ENCODE data around the gene ETV7.

ETV7 gene

GRCh38 chr6:36345681-36346466 is 41.6 kb downstream of the ETV7 start:
- H3K27ac ChIP-seq (ENCODE audit: low read length, poor library complexity, severe bottlenecking): no peak overlapping the region
- DNase-seq: no peak
- no peak overlapping the region for H2BK12ac ChIP-seq (ENCODE audit: low read length in 2 of 2)
- H2AK5ac ChIP-seq (ENCODE audit: low read length, severe bottlenecking): no peak overlapping the region
- H3K4me1 ChIP-seq (ENCODE audit: control insufficient read depth, insufficient read depth, low read depth, low read length): peaks cover 4% of the 10 kb centered on the region
- no peak overlapping the region for H3K23ac ChIP-seq (ENCODE audit: low read length in 2 of 2)
- H3K18ac ChIP-seq (ENCODE audit: low read depth in 1 of 2, low read length in 2 of 2): no peak overlapping the region
- H3K79me1 ChIP-seq (replicated peaks; ENCODE audit: low read length, poor library complexity, severe bottlenecking): no peaks in the 10 kb centered on the region
- WGBS: 82% methylated on average over 13 of the region's 13 CpGs
- H4K91ac ChIP-seq (ENCODE audit: low read length): no peak overlapping the region
- no peak overlapping the region for H2BK120ac ChIP-seq (ENCODE audit: low read depth, low read length)
- no peak overlapping the region for H3K4me2 ChIP-seq (ENCODE audit: low read length, poor library complexity, severe bottlenecking)
- H3K14ac ChIP-seq (ENCODE audit: low read length in 2 of 2): no peak overlapping the region
- no peak overlapping the region for H3K4ac ChIP-seq (ENCODE audit: low read depth in 1 of 2, low read length in 2 of 2)
- no peak overlapping the region for H2BK5ac ChIP-seq (ENCODE audit: low read depth, low read length, poor library complexity, severe bottlenecking)
- H3K4me3 ChIP-seq (ENCODE audit: insufficient read depth in 1 of 2, low read depth in 1 of 2, low read length in 2 of 2): no peak overlapping the region
- no peak overlapping the region for H4K8ac ChIP-seq (ENCODE audit: low read length)
- no peak overlapping the region for H3K9ac ChIP-seq (ENCODE audit: low read length)
- H3K9me3 ChIP-seq (ENCODE audit: control insufficient read depth, low read length): no peaks in the 10 kb centered on the region
- H3K36me3 ChIP-seq (ENCODE audit: control insufficient read depth in 1 of 2, insufficient read depth in 2 of 2, low read depth in 1 of 2, low read length in 2 of 2): no peaks in the 10 kb centered on the region
- H3K27me3 ChIP-seq (ENCODE audit: control insufficient read depth in 1 of 2, insufficient read depth in 1 of 2, low read length in 2 of 2): peaks cover 17 to 28% of the 10 kb centered on the region in 2 experiments
- H2BK15ac ChIP-seq (ENCODE audit: low read depth, poor library complexity, severe bottlenecking): no peak overlapping the region
- no peak overlapping the region for H2AFZ ChIP-seq (ENCODE audit: low read depth, low read length)

- H3K4me1 ChIP-seq (ENCODE audit: control insufficient read depth, insufficient read depth, low read depth, low read length): peaks cover 6% of the 10 kb centered on the region
Observed at GRCh38 chr6:36343109-36343680, 44.3 kb downstream of the ETV7 start.

DNA sequence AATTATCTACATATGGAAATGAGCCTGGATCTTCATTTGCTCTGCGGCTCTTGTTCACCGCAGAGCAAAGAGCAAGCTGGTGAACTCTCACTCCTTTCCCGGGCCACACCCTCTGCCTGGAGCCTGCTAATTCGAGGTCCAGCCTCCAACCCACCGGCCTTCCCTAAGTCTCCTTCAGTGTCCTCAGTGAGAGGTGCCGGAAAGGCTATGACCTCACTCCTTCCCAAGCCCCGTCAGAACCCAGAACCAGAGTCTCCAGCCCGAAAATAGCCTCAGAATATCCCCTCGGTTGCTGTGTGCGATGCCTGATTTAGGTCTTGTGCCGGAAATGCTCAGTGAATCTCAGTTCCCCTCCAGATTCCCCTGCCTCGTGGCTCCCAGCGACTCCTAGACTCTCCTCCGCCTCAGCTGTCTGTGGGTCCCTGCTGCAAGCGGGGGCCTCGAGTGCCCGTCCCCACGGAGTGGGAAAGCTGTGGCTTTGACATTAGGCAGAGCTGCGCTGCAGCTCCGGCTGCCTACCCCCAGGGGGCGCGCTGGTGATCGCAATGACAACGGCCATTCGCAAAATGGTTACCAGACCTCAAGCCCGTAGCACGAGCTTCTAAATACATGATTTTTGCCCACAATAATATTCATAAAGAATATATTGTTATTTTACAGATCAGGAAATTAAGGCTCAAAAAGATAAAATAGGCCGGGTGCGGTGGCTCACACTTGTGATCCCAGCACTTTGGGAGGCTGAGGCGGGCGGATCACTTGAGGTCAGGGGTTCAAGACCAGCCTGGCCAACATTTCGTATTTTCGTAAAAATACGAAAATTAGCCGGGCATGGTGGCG is 46.6 kb downstream of the ETV7 start:
- H3K27ac ChIP-seq (ENCODE audit: low read length, poor library complexity, severe bottlenecking): no peak overlapping the region
- no peak overlapping the region for H3K14ac ChIP-seq (ENCODE audit: low read length in 2 of 2)
- peak overlapping the region in 1 of 2 experiments; percentile 49 for H3K18ac ChIP-seq (ENCODE audit: low read depth in 1 of 2, low read length in 2 of 2)
- no peak overlapping the region for H2BK5ac ChIP-seq (ENCODE audit: low read depth, low read length, poor library complexity, severe bottlenecking)
- H3K9ac ChIP-seq (ENCODE audit: low read length): peak overlapping the region; percentile 79
- no peaks in the 10 kb centered on the region for H3K79me1 ChIP-seq (replicated peaks; ENCODE audit: low read length, poor library complexity, severe bottlenecking)
- peak overlapping the region in 1 of 2 experiments; percentile 10 for H3K23ac ChIP-seq (ENCODE audit: low read length in 2 of 2)
- peak overlapping the region; percentile 80 for H4K8ac ChIP-seq (ENCODE audit: low read length)
- H3K4ac ChIP-seq (ENCODE audit: low read depth in 1 of 2, low read length in 2 of 2): no peak overlapping the region
- 21% methylated on average over 32 of the region's 36 CpGs for WGBS
- H2BK15ac ChIP-seq (ENCODE audit: low read depth, poor library complexity, severe bottlenecking): no peak overlapping the region
- peak overlapping the region; percentile 29 for H2AFZ ChIP-seq (ENCODE audit: low read depth, low read length)
- no peak overlapping the region for H2AK5ac ChIP-seq (ENCODE audit: low read length, severe bottlenecking)
- H2BK120ac ChIP-seq (ENCODE audit: low read depth, low read length): no peak overlapping the region
- peak overlapping the region; percentile 70 for H3K4me2 ChIP-seq (ENCODE audit: low read length, poor library complexity, severe bottlenecking)
- no peaks in the 10 kb centered on the region for H3K36me3 ChIP-seq (ENCODE audit: control insufficient read depth in 1 of 2, insufficient read depth in 2 of 2, low read depth in 1 of 2, low read length in 2 of 2)
- peak overlapping the region in 1 of 2 experiments; percentile 74 for H3K4me3 ChIP-seq (ENCODE audit: insufficient read depth in 1 of 2, low read depth in 1 of 2, low read length in 2 of 2)
- DNase-seq: peak; percentile 65
- no peaks in the 10 kb centered on the region for H3K9me3 ChIP-seq (ENCODE audit: control insufficient read depth, low read length)
- peaks cover 5% of the 10 kb centered on the region for H3K4me1 ChIP-seq (ENCODE audit: control insufficient read depth, insufficient read depth, low read depth, low read length)
- peak overlapping the region in 1 of 2 experiments; percentile 24 for H2BK12ac ChIP-seq (ENCODE audit: low read length in 2 of 2)
- H4K91ac ChIP-seq (ENCODE audit: low read length): peak overlapping the region; percentile 46
- peaks cover 37 to 46% of the 10 kb centered on the region in 2 experiments for H3K27me3 ChIP-seq (ENCODE audit: control insufficient read depth in 1 of 2, insufficient read depth in 1 of 2, low read length in 2 of 2)

More at GRCh38 chr6:36343109-36343680, 44.3 kb downstream of the ETV7 start:
- Histone ChIP-seq H3K27ac (ENCODE audit: low read length, poor library complexity, severe bottlenecking) (no peak overlapping the region), H3K18ac (ENCODE audit: low read depth in 1 of 2, low read length in 2 of 2) (no peak overlapping the region), H4K8ac (ENCODE audit: low read length) (no peak overlapping the region), H3K9ac (ENCODE audit: low read length) (no peak overlapping the region), H3K4me3 (ENCODE audit: insufficient read depth in 1 of 2, low read depth in 1 of 2, low read length in 2 of 2) (no peak overlapping the region), H2BK15ac (ENCODE audit: low read depth, poor library complexity, severe bottlenecking) (no peak overlapping the region), H3K4ac (ENCODE audit: low read depth in 1 of 2, low read length in 2 of 2) (no peak overlapping the region), H3K27me3 (ENCODE audit: control insufficient read depth in 1 of 2, insufficient read depth in 1 of 2, low read length in 2 of 2) (peaks cover 29 to 40% of the 10 kb centered on the region in 2 experiments), H3K9me3 (ENCODE audit: control insufficient read depth, low read length) (no peaks in the 10 kb centered on the region), H2AFZ (ENCODE audit: low read depth, low read length) (no peak overlapping the region), H3K4me2 (ENCODE audit: low read length, poor library complexity, severe bottlenecking) (no peak overlapping the region), H3K36me3 (ENCODE audit: control insufficient read depth in 1 of 2, insufficient read depth in 2 of 2, low read depth in 1 of 2, low read length in 2 of 2) (no peaks in the 10 kb centered on the region), H2BK12ac (ENCODE audit: low read length in 2 of 2) (no peak overlapping the region), H3K14ac (ENCODE audit: low read length in 2 of 2) (no peak overlapping the region), H3K23ac (ENCODE audit: low read length in 2 of 2) (no peak overlapping the region), H3K79me1 (replicated peaks; ENCODE audit: low read length, poor library complexity, severe bottlenecking) (no peaks in the 10 kb centered on the region), H2AK5ac (ENCODE audit: low read length, severe bottlenecking) (no peak overlapping the region), H2BK120ac (ENCODE audit: low read depth, low read length) (no peak overlapping the region), H2BK5ac (ENCODE audit: low read depth, low read length, poor library complexity, severe bottlenecking) (no peak overlapping the region), H4K91ac (ENCODE audit: low read length) (no peak overlapping the region)
- 87% methylated on average over 5 of the region's 5 CpGs for WGBS
- no peak for DNase-seq

GRCh38 chr6:36340306-36340617 is 47.2 kb downstream of the ETV7 start:
- Histone ChIP-seq H2AFZ (ENCODE audit: low read depth, low read length) (no peak overlapping the region), H2BK12ac (ENCODE audit: low read length in 2 of 2) (no peak overlapping the region), H3K23ac (ENCODE audit: low read length in 2 of 2) (no peak overlapping the region), H2BK5ac (ENCODE audit: low read depth, low read length, poor library complexity, severe bottlenecking) (no peak overlapping the region), H2BK15ac (ENCODE audit: low read depth, poor library complexity, severe bottlenecking) (no peak overlapping the region), H3K79me1 (replicated peaks; ENCODE audit: low read length, poor library complexity, severe bottlenecking) (no peaks in the 10 kb centered on the region), H3K14ac (ENCODE audit: low read length in 2 of 2) (no peak overlapping the region), H3K4me1 (ENCODE audit: control insufficient read depth, insufficient read depth, low read depth, low read length) (peaks cover 5% of the 10 kb centered on the region), H4K8ac (ENCODE audit: low read length) (no peak overlapping the region), H2AK5ac (ENCODE audit: low read length, severe bottlenecking) (no peak overlapping the region), H3K4me3 (ENCODE audit: insufficient read depth in 1 of 2, low read depth in 1 of 2, low read length in 2 of 2) (peak overlapping the region in 1 of 2 experiments; percentile 74), H3K4me2 (ENCODE audit: low read length, poor library complexity, severe bottlenecking) (no peak overlapping the region), H3K27ac (ENCODE audit: low read length, poor library complexity, severe bottlenecking) (no peak overlapping the region), H3K9ac (ENCODE audit: low read length) (peak overlapping the region; percentile 79), H3K4ac (ENCODE audit: low read depth in 1 of 2, low read length in 2 of 2) (no peak overlapping the region), H4K91ac (ENCODE audit: low read length) (no peak overlapping the region), H3K27me3 (ENCODE audit: control insufficient read depth in 1 of 2, insufficient read depth in 1 of 2, low read length in 2 of 2) (peaks cover 43 to 52% of the 10 kb centered on the region in 2 experiments), H3K9me3 (ENCODE audit: control insufficient read depth, low read length) (no peaks in the 10 kb centered on the region), H3K36me3 (ENCODE audit: control insufficient read depth in 1 of 2, insufficient read depth in 2 of 2, low read depth in 1 of 2, low read length in 2 of 2) (no peaks in the 10 kb centered on the region), H2BK120ac (ENCODE audit: low read depth, low read length) (no peak overlapping the region), H3K18ac (ENCODE audit: low read depth in 1 of 2, low read length in 2 of 2) (no peak overlapping the region)
- DNase-seq: no peak
- WGBS: 51% methylated on average over 12 of the region's 12 CpGs
